Nephron progenitor cell (in vitro differentiated cells): Measurements from ENCODE around the gene EREG.

Source experiments
- DNase-seq: peaks from one replicate; pipeline ENCODE4 v3.0.0; 2021
- H3K27ac Mint-ChIP-seq: 2 replicates; pipeline ENCODE4 v1.8.0; 2021; ENCODE audit warnings: mild to moderate bottlenecking, moderate library complexity, mixed read lengths
- H3K27me3 Mint-ChIP-seq: 2 replicates; pipeline ENCODE4 v1.8.0; 2021; ENCODE audit warnings: mild to moderate bottlenecking, low read depth, mixed read lengths; ENCODE audit not compliant: poor library complexity
- H3K36me3 Mint-ChIP-seq: 2 replicates; pipeline ENCODE4 v1.8.0; 2021; ENCODE audit warnings: low read depth, mixed read lengths
- H3K4me1 Mint-ChIP-seq: 2 replicates; pipeline ENCODE4 v1.8.0; 2021; ENCODE audit warnings: mixed read lengths
- H3K4me3 Mint-ChIP-seq: 2 replicates; pipeline ENCODE4 v1.8.0; 2021; ENCODE audit warnings: mild to moderate bottlenecking, moderate library complexity, mixed read lengths
- H3K9me3 Mint-ChIP-seq: 2 replicates; pipeline ENCODE4 v1.8.0; 2021; ENCODE audit warnings: mild to moderate bottlenecking, moderate library complexity, mixed read lengths
- TF ChIP-seq, protein P1 (sequence below): fragments of 200-600 bp; sonication (generic); IDR thresholded peaks from 2 replicates; pipeline ENCODE4 v1.5.0; 2021; ENCODE audit warnings: antibody characterized with exemption

EREG gene

DNA sequence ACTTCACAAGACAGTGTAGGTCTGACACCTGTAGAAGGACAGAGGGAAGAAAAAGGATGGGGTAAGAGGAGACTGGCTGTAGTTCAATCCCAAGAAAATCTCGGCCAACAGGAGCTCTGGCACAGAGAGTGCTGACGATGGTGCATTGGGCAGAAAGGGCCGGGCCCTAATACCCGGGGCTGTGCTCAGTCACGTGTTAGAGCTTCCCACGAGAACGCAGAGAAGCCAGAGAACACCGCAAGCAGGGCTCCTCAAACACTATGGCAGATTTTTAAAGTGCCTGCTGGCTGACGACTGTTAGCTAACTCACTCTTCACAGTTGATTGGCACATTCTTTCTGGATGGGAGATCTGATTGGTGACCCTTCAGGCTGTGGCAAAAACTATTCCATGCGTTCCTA lies 35.5 kb downstream of the EREG start:
- no peak overlapping the region for H3K4me3 Mint-ChIP-seq
- H3K4me1 Mint-ChIP-seq = no peaks in the 10 kb centered on the region
- H3K27ac Mint-ChIP-seq = no peak overlapping the region
- H3K27me3 Mint-ChIP-seq = peaks cover 3% of the 10 kb centered on the region
- H3K36me3 Mint-ChIP-seq = no peaks in the 10 kb centered on the region
- DNase-seq = no peak
- TF ChIP-seq, protein P1, sequence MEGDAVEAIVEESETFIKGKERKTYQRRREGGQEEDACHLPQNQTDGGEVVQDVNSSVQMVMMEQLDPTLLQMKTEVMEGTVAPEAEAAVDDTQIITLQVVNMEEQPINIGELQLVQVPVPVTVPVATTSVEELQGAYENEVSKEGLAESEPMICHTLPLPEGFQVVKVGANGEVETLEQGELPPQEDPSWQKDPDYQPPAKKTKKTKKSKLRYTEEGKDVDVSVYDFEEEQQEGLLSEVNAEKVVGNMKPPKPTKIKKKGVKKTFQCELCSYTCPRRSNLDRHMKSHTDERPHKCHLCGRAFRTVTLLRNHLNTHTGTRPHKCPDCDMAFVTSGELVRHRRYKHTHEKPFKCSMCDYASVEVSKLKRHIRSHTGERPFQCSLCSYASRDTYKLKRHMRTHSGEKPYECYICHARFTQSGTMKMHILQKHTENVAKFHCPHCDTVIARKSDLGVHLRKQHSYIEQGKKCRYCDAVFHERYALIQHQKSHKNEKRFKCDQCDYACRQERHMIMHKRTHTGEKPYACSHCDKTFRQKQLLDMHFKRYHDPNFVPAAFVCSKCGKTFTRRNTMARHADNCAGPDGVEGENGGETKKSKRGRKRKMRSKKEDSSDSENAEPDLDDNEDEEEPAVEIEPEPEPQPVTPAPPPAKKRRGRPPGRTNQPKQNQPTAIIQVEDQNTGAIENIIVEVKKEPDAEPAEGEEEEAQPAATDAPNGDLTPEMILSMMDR = no peak
- H3K9me3 Mint-ChIP-seq = peaks cover 15% of the 10 kb centered on the region

GRCh38 chr4:74402692-74403456 lies 37.9 kb downstream of the EREG start:
- TF ChIP-seq, protein P1 = no peak
- DNase-seq = no peak
- Mint-ChIP-seq H3K27me3 (peaks cover 3% of the 10 kb centered on the region), H3K4me3 (no peak overlapping the region), H3K36me3 (no peaks in the 10 kb centered on the region), H3K9me3 (peaks cover 15% of the 10 kb centered on the region), H3K27ac (no peak overlapping the region), H3K4me1 (no peaks in the 10 kb centered on the region)

- no peaks in the 10 kb centered on the region for H3K9me3 Mint-ChIP-seq
- TF ChIP-seq, protein P1 = no peak
- no peaks in the 10 kb centered on the region for H3K36me3 Mint-ChIP-seq
- H3K27me3 Mint-ChIP-seq = no peaks in the 10 kb centered on the region
- no peak overlapping the region for H3K27ac Mint-ChIP-seq
- no peak overlapping the region for H3K4me3 Mint-ChIP-seq
- H3K4me1 Mint-ChIP-seq = peaks cover 12% of the 10 kb centered on the region
- DNase-seq = no peak
Observed at GRCh38 chr4:74407891-74408290, 42.9 kb downstream of the EREG start.

DNA sequence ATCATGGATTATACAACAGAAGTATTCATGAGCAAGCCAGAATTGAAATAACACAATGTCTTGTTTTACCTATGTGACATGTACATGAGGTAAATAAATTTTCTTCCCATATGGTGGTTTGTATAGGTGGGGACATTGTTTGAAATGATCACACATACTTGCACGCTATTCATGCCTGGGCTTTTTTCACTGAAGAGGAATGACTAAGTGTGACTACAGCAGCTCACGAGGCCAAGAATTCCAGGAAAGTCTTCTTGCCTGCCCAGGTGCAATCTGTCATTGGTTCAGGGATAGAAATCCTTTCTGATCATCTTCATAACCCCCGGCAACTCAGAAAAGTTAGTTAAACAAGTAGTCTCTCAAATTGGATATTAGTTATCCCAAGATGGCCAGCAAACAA lies 43.7 kb downstream of the EREG start:
- Mint-ChIP-seq H3K27ac (no peak overlapping the region), H3K4me3 (no peak overlapping the region), H3K4me1 (peaks cover 12% of the 10 kb centered on the region), H3K36me3 (no peaks in the 10 kb centered on the region), H3K27me3 (no peaks in the 10 kb centered on the region), H3K9me3 (no peaks in the 10 kb centered on the region)
- TF ChIP-seq, protein P1 = no peak
- DNase-seq = no peak

GRCh38 chr4:74410272-74410671 lies 45.3 kb downstream of the EREG start:
- no peak overlapping the region for H3K4me3 Mint-ChIP-seq
- no peak for DNase-seq
- peaks cover 12% of the 10 kb centered on the region for H3K4me1 Mint-ChIP-seq
- no peaks in the 10 kb centered on the region for H3K36me3 Mint-ChIP-seq
- TF ChIP-seq, protein P1 = no peak
- H3K27me3 Mint-ChIP-seq = no peaks in the 10 kb centered on the region
- no peaks in the 10 kb centered on the region for H3K9me3 Mint-ChIP-seq
- no peak overlapping the region for H3K27ac Mint-ChIP-seq

DNA sequence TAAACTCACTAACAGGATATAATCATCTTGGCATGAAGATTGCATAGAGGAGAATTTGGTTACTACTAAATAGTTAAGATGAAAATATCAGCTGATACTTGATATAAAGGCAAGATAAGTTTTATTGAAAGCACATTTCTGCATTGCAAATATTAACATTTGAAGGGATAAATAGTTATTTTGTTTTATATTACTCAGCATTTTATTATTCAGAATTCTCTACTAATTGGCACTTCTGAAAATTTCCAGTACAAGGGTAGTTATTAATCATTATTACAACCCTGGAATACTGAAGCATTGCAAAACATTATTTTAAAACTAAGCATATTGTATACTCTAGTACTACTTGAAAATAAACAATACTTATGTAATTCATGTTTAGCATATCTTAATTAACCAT lies 47.3 kb downstream of the EREG start:
- H3K27me3 Mint-ChIP-seq = no peaks in the 10 kb centered on the region
- no peak for DNase-seq
- no peak overlapping the region for H3K4me3 Mint-ChIP-seq
- H3K4me1 Mint-ChIP-seq = peaks cover 12% of the 10 kb centered on the region
- TF ChIP-seq, protein P1 = no peak
- H3K27ac Mint-ChIP-seq = no peak overlapping the region
- no peaks in the 10 kb centered on the region for H3K9me3 Mint-ChIP-seq
- no peaks in the 10 kb centered on the region for H3K36me3 Mint-ChIP-seq
